ENCODE data around the gene PDHB. TPM values are rescaled to one million over a fixed set of nuclear protein-coding genes. Genes with fewer than 3 reads are reported as not detected.

Gene PDHB
- total RNA-seq, 4 donors from 2014 or later, result 131 to 195 (median 169) TPM

DNA sequence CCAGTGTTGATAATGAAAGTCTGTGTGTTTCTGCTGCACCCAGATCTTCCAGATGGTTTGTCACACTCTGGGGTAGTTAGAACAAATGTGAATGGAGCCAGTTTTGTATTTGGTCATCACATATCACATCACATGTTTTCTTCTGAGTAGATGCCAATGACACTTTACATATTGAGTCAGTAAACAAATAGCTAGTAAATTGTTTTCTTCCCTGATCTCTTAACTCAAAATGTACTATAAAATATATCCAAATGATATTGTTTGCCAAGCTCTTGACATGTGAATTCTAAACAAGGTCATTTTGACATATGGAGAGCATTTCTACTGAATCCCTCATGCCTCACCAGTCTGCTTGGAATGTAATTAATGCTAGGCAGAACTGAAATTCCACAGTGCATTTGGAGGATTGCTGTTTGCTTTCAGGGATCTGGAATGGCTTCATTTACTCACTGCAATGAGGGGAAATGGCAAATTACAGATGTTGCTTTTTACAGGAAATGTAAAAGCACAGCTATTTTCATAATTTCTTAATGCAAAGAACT is 45.0 kb downstream of the PDHB start:
- no peaks in the 10 kb centered on the region for H3K27me3 ChIP-seq
- TF ChIP-seq, protein P1, sequence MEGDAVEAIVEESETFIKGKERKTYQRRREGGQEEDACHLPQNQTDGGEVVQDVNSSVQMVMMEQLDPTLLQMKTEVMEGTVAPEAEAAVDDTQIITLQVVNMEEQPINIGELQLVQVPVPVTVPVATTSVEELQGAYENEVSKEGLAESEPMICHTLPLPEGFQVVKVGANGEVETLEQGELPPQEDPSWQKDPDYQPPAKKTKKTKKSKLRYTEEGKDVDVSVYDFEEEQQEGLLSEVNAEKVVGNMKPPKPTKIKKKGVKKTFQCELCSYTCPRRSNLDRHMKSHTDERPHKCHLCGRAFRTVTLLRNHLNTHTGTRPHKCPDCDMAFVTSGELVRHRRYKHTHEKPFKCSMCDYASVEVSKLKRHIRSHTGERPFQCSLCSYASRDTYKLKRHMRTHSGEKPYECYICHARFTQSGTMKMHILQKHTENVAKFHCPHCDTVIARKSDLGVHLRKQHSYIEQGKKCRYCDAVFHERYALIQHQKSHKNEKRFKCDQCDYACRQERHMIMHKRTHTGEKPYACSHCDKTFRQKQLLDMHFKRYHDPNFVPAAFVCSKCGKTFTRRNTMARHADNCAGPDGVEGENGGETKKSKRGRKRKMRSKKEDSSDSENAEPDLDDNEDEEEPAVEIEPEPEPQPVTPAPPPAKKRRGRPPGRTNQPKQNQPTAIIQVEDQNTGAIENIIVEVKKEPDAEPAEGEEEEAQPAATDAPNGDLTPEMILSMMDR (IDR thresholded peaks at IDR 0.05 in 4 of 5, conservative IDR thresholded peaks at IDR 0.05 in 1 of 5), result no peak
- no peak for TF ChIP-seq POLR2A (IDR thresholded peaks at IDR 0.05)
- no peaks in the 10 kb centered on the region for H3K9me3 ChIP-seq
- peaks cover 0 to 9% of the 10 kb centered on the region in 2 donors for H3K36me3 ChIP-seq
- DNase-seq (no peak), ATAC-seq (no peak)
- H3K4me1 ChIP-seq, result peaks cover 11 to 14% of the 10 kb centered on the region in 2 donors
- peak overlapping the region in 2 of 4 donors; percentile 15 to 25 for H3K27ac ChIP-seq
- H3K4me3 ChIP-seq, result no peak overlapping the region
- intact Hi-C loops (cut with DNase I; ENCODE audit: low total_unique reads), result no loop called here
- in situ Hi-C loops (cut with MboI; ENCODE audit: low sequenced_read_pairs in 4 of 4), result no loop called here

DNA sequence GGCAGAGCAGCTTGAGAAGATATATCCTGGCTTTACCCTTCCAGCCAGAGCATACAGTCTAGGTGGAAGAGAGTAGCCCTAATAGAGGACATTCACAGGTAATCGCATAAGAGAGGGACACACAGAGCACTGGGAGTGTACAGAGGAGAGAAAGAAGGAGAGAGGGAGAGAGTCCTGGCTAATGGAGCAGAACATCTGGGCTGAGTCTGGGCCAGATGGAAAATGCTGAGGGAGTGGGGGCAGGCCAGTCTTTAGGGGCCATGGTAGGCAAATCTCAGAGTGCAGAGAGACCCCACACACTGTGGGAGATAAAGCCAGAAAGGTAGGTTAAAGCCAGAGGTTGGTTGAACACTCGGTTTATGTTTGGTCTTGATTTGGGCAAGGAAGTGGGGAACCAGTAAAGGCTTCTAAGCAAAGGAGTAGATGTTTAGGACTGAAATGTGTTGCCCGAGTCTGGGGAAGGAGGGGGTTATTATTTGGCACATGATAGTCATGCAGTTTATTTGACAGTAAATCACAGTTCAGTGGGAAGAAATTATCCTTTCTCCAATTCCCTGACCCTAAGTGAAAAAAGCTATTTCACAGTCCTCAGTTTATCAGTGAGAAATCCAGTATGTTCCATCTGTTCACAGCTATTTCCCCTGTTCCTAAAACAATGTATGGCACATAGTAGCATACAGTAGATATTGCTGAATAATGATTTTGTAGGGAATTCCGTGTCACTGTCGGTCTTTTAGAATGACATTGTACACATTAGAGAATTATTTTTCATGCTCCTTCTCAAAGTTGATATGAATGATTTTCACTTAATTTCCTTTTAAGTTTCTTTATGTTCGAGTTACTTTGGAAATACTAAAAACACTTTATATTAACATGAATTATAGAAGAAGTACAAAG is 45.7 kb downstream of the PDHB start:
- H3K27me3 ChIP-seq, result no peaks in the 10 kb centered on the region
- intact Hi-C loops (cut with DNase I; ENCODE audit: low total_unique reads) (no loop called here), in situ Hi-C loops (cut with MboI; ENCODE audit: low sequenced_read_pairs in 4 of 4) (no loop called here)
- peak overlapping the region in 3 of 4 donors; percentile 16 to 57 (median 39) for H3K27ac ChIP-seq
- H3K4me1 ChIP-seq, result peaks cover 14% of the 10 kb centered on the region in 2 donors
- H3K4me3 ChIP-seq, result no peak overlapping the region
- no peak for ATAC-seq
- TF ChIP-seq, protein P1 (IDR thresholded peaks at IDR 0.05 in 4 of 5, conservative IDR thresholded peaks at IDR 0.05 in 1 of 5), result no peak
- no peak for TF ChIP-seq POLR2A (IDR thresholded peaks at IDR 0.05)
- H3K36me3 ChIP-seq, result peaks cover 0 to 13% of the 10 kb centered on the region in 2 donors
- H3K9me3 ChIP-seq, result no peaks in the 10 kb centered on the region
- DNase-seq, result no peak

DNA sequence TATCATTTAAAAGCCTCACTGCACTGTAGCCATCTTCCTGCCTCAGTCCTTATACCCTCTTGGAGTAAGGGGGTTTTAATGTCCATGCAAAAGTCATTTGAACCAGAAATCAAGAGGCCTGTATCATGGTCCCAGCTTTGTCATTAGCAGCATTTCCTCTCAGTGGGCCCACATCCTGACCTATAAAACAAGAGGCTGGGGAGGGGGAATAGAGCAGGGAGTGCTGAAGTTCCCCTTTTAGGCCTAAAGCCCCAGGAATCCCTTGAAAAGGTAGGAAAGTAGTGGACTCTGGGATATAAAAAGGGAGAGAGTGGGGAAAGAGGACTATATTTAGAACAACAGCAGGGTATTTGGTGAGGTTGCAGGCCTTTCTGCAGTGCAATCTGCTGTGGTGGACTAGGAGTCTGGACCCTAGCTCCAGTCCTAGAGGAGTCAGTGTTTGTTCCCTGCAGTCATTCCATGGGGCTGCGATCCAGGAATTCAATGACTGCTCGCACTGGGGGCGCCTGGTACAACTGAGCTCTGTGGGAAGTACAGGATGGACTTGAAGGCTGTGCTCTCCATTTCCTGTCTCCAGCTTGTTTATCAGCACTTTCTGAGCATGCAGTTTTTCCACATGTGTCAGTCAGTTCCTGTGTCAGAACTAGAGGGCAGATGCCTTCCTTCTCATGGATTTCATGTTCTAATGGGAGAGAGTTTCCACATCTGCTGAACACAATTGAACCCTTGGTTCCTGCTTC is 46.8 kb downstream of the PDHB start:
- intact Hi-C loops (cut with DNase I; ENCODE audit: low total_unique reads), result no loop called here
- H3K9me3 ChIP-seq, result no peaks in the 10 kb centered on the region
- peaks cover 0 to 8% of the 10 kb centered on the region in 2 donors for H3K36me3 ChIP-seq
- no peak overlapping the region for H3K4me3 ChIP-seq
- in situ Hi-C loops (cut with MboI; ENCODE audit: low sequenced_read_pairs in 4 of 4), result no loop called here
- peaks cover 14% of the 10 kb centered on the region in 2 donors for H3K4me1 ChIP-seq
- H3K27me3 ChIP-seq, result no peaks in the 10 kb centered on the region
- H3K27ac ChIP-seq, result peak overlapping the region in 3 of 4 donors; percentile 16 to 57 (median 39)
- DNase-seq (no peak), ATAC-seq (peak; percentile 18 to 50)
- TF ChIP-seq, protein P1 (IDR thresholded peaks at IDR 0.05 in 4 of 5, conservative IDR thresholded peaks at IDR 0.05 in 1 of 5), result no peak
- no peak for TF ChIP-seq POLR2A (IDR thresholded peaks at IDR 0.05)

DNA sequence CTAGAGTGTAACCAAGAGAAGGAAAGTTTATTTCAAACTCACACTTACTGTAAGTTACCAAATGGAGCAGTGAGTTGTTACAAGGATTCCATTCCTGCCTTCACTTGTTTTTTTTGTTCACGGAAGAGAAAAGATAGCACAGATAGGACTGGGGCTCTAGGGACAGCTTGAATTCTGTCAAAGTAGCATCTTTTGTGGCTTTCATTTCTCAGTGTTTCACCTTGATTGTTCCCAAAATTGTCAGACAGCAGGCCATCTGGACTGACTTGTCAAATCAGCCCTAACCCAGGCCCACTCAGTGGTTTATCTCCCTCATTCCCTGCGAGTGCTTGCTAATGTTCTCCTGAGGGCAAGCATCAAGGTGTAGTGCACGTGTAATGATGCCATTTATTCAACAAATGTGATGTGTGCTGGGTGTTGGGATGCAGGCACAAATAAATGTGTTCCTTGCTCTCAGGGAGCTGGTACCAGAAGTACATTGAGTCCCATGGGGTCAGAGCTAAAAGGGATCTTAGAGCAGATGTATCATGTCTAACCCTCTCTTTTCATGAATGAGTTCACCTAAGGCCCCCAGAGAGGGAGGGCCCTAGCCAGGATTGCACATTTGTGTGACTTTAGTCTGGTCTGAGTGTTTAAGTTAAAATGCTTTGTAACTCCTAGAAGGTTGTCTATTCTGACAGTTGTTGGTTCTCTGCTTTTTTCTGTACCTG is 49.1 kb downstream of the PDHB start:
- no peaks in the 10 kb centered on the region for H3K27me3 ChIP-seq
- peaks cover 14% of the 10 kb centered on the region in 2 donors for H3K4me1 ChIP-seq
- DNase-seq, result no peak
- no peaks in the 10 kb centered on the region for H3K9me3 ChIP-seq
- ATAC-seq, result no peak
- TF ChIP-seq, protein P1 (IDR thresholded peaks at IDR 0.05 in 4 of 5, conservative IDR thresholded peaks at IDR 0.05 in 1 of 5), result no peak
- no peak for TF ChIP-seq POLR2A (IDR thresholded peaks at IDR 0.05)
- in situ Hi-C loops (cut with MboI; ENCODE audit: low sequenced_read_pairs in 4 of 4), result no loop called here
- peaks cover 0 to 8% of the 10 kb centered on the region in 2 donors for H3K36me3 ChIP-seq
- no peak overlapping the region for H3K27ac ChIP-seq
- H3K4me3 ChIP-seq, result no peak overlapping the region
- intact Hi-C loops (cut with DNase I; ENCODE audit: low total_unique reads), result no loop called here
